ENCODE measurements around the gene RPUSD2. TPM values are rescaled to one million over a fixed set of nuclear protein-coding genes. Genes with fewer than 3 reads are reported as not detected.

RPUSD2 gene
- total and polyA plus RNA-seq, 7 donors = 4.6 to 13.3 (median 8.6) TPM

DNA sequence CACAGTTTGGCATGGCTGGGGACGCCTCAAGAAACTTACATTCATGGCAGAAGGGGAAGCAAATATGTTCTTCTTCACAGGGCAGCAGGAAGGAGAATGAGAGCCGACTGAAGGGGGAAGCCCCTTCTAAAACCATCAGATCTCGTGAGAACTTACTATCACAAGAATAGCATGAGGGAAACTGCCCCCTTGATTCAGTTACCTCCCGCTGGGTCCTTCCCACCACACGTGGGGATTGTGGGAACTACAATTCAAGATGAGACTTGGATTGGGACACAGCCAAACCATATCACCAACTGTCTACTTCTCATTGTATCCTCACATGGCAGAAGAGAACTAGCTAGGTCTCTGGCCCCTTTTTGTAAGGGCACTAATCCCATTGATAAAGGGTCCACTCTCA, 34.7 kb upstream of the RPUSD2 start:
- TF ChIP-seq, protein P1, sequence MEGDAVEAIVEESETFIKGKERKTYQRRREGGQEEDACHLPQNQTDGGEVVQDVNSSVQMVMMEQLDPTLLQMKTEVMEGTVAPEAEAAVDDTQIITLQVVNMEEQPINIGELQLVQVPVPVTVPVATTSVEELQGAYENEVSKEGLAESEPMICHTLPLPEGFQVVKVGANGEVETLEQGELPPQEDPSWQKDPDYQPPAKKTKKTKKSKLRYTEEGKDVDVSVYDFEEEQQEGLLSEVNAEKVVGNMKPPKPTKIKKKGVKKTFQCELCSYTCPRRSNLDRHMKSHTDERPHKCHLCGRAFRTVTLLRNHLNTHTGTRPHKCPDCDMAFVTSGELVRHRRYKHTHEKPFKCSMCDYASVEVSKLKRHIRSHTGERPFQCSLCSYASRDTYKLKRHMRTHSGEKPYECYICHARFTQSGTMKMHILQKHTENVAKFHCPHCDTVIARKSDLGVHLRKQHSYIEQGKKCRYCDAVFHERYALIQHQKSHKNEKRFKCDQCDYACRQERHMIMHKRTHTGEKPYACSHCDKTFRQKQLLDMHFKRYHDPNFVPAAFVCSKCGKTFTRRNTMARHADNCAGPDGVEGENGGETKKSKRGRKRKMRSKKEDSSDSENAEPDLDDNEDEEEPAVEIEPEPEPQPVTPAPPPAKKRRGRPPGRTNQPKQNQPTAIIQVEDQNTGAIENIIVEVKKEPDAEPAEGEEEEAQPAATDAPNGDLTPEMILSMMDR (IDR thresholded peaks at IDR 0.05) = no peak
- TF ChIP-seq EP300 (IDR thresholded peaks at IDR 0.05) = no peak
- no peak for TF ChIP-seq POLR2AphosphoS5 (IDR thresholded peaks at IDR 0.05)
- no peak for TF ChIP-seq POLR2A (IDR thresholded peaks at IDR 0.05)
- H3K4me3 ChIP-seq = no peak overlapping the region
- no peaks in the 10 kb centered on the region for H3K36me3 ChIP-seq
- WGBS, 2 donors = 62 to 79% methylated on average over 5 of the region's 5 CpGs
- intact Hi-C loops (cut with DNase I) = no loop called here
- no peak for DNase-seq
- no peaks in the 10 kb centered on the region for H3K27me3 ChIP-seq
- no peaks in the 10 kb centered on the region for H3K9me3 ChIP-seq
- no peaks in the 10 kb centered on the region for H3K4me1 ChIP-seq
- no peak overlapping the region for H3K27ac ChIP-seq

DNA sequence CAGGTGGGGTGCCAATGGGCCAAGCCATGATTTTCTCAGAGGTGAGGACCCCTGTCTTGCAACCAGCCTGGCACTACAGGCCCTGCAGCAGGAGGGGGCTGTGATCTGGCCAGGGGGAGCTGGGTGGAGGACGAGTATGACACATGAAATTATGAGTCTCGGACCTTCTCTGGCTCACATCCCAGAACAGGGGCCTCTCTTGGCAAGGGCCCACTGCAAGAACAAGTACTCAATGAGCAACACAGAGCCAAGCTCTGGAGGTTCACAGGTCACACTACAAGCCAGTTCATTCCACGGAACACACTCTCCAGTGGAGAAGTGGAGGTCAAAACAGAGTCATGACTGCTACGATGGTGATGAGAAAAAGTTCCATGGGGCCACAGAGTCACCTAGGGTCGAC, 32.6 kb upstream of the RPUSD2 start:
- H3K27me3 ChIP-seq = no peaks in the 10 kb centered on the region
- DNase-seq = no peak
- no peak overlapping the region for H3K4me3 ChIP-seq
- WGBS, 2 donors = 75 to 86% methylated on average over 5 of the region's 5 CpGs
- no peaks in the 10 kb centered on the region for H3K9me3 ChIP-seq
- H3K36me3 ChIP-seq = no peaks in the 10 kb centered on the region
- no peaks in the 10 kb centered on the region for H3K4me1 ChIP-seq
- intact Hi-C loops (cut with DNase I) = no loop called here
- no peak overlapping the region for H3K27ac ChIP-seq
- no peak for TF ChIP-seq POLR2AphosphoS5 (IDR thresholded peaks at IDR 0.05)
- TF ChIP-seq, protein P1 (IDR thresholded peaks at IDR 0.05) = no peak
- no peak for TF ChIP-seq EP300 (IDR thresholded peaks at IDR 0.05)
- no peak for TF ChIP-seq POLR2A (IDR thresholded peaks at IDR 0.05)

DNA sequence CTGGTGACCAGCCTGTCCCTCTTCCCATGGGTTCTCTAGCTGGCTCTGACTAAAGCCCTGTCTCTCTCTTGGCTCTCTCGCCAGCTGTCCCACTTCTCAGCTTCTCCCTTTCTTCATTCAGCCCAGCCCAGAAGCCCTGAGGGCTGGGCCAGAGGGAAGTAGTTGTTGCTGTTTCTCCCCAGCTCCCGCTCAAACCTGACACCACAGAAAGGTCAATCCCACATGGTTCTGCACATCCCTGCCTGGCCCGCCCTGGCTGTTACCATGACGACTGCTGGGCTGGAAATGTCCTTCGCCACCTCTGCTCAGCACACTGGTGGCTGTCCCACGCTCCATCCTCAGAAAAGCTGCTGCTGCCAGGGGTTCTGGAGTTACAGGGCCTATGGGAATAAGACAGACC, 30.1 kb upstream of the RPUSD2 start:
- Histone ChIP-seq H3K27ac (no peak overlapping the region), H3K36me3 (no peaks in the 10 kb centered on the region), H3K4me3 (no peak overlapping the region), H3K9me3 (no peaks in the 10 kb centered on the region), H3K4me1 (no peaks in the 10 kb centered on the region), H3K27me3 (no peaks in the 10 kb centered on the region)
- TF ChIP-seq POLR2AphosphoS5 (IDR thresholded peaks at IDR 0.05) (no peak), EP300 (IDR thresholded peaks at IDR 0.05) (no peak), POLR2A (IDR thresholded peaks at IDR 0.05) (no peak)
- TF ChIP-seq, protein P1 (IDR thresholded peaks at IDR 0.05) = no peak
- WGBS, 2 donors = 92 to 94% methylated on average over 6 of the region's 6 CpGs
- intact Hi-C loops (cut with DNase I) = no loop called here
- no peak for DNase-seq

DNA sequence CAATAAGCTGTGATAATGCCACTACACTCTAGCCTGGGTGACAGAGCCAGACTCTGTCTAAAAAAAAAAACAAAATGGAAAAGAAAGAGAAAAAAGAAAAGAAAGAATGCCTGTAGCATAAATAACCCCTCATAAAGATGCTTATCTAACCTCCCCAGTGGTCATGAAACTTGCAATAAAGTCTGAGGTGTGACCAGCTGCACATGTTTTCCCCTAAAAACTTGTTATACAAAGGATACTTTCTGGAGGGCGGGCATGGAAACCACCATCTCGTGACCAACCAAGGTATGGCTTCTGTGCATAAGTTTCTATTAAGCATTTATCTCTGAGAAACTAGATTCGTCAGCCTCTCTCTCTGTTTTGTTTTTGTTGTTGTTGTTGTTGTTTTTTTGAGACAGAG, 26.0 kb upstream of the RPUSD2 start:
- no peak for DNase-seq
- no peak overlapping the region for H3K27ac ChIP-seq
- 23 to 74% methylated on average over 3 of the region's 3 CpGs for WGBS, 2 donors
- peaks cover 0 to 8% (median 0%) of the 10 kb centered on the region in 4 donors for H3K36me3 ChIP-seq
- H3K27me3 ChIP-seq = no peaks in the 10 kb centered on the region
- TF ChIP-seq POLR2A (IDR thresholded peaks at IDR 0.05) (no peak), EP300 (IDR thresholded peaks at IDR 0.05) (no peak), POLR2AphosphoS5 (IDR thresholded peaks at IDR 0.05) (no peak)
- TF ChIP-seq, protein P1 (IDR thresholded peaks at IDR 0.05) = no peak
- H3K9me3 ChIP-seq = no peaks in the 10 kb centered on the region
- intact Hi-C loops (cut with DNase I) = no loop called here
- H3K4me1 ChIP-seq = no peaks in the 10 kb centered on the region
- no peak overlapping the region for H3K4me3 ChIP-seq

DNA sequence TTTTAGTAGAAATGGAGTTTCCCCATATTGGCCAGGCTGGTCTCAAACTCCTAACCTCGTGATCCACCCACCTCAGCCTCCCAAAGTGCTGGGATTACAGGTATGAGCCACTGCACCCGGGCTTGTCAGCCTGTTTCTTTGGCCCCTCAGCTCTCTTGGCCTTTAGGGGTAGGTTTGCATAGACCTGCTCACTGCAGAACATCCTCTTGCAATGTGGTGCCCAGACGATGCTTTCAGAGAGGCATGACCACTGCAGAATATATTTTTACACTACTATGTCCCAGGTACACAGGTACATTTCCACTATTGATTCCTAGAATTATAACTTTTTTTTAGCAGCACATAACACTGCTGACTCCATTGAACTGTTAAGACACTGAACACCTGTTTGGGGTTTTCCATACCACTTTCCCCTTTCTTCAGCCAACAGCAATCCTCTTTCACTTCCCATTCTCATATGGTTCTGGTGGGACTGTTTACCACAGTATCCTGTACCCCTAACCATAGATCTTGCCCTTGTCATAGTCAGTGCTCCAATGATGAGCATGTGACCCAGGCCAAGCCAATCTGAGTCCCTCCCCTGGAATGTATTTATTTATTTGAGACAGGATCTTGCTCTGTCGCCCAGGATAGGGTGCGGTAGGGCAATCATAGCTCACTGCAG, 25.3 kb upstream of the RPUSD2 start:
- WGBS, 2 donors = 48 to 57% methylated on average over 5 of the region's 5 CpGs
- Histone ChIP-seq H3K4me1 (no peaks in the 10 kb centered on the region), H3K4me3 (no peak overlapping the region), H3K9me3 (no peaks in the 10 kb centered on the region), H3K27ac (no peak overlapping the region), H3K36me3 (peaks cover 0 to 13% (median 0%) of the 10 kb centered on the region in 4 donors), H3K27me3 (no peaks in the 10 kb centered on the region)
- no peak for TF ChIP-seq POLR2A (IDR thresholded peaks at IDR 0.05)
- intact Hi-C loops (cut with DNase I) = no loop called here
- no peak for DNase-seq
